Colonic mucosa (tissue), 4 donors: ENCODE results near the gene TBC1D16. TPM values are rescaled to one million over a fixed set of nuclear protein-coding genes. Genes with fewer than 3 reads are reported as not detected.

ENCODE experiments used
- DNase-seq: peaks from one replicate; pipeline ENCODE4 v3.0.0-alpha.2; 2020
- H3K27ac ChIP-seq: fragments of 200-600 bp; one replicate; pipeline ENCODE4 v1.8.0; 2021
- H3K27me3 ChIP-seq: fragments of 200-600 bp; one replicate; pipeline ENCODE4 v1.8.0; 2021
- H3K36me3 ChIP-seq: fragments of 200-600 bp; one replicate; pipeline ENCODE4 v1.8.0; 2021
- H3K4me1 ChIP-seq: fragments of 200-600 bp; one replicate; pipeline ENCODE4 v1.8.0; 2021; ENCODE audit warnings: mild to moderate bottlenecking
- H3K4me3 ChIP-seq: fragments of 200-600 bp; one replicate; pipeline ENCODE4 v1.8.0; 2021
- H3K9ac ChIP-seq, 2 donors: one replicate each; pipeline ENCODE4 v1.7.0; 2013; ENCODE audit warnings: control low read depth in 2 of 2, low read depth in 2 of 2, low read length in 2 of 2
- H3K9me3 ChIP-seq: fragments of 200-600 bp; one replicate; pipeline ENCODE4 v1.8.0; 2021
- intact Hi-C: fragments of 100-400 bp; cut with DNase I; formaldehyde crosslinking; loops from one replicate; pipeline ENCODE4 v1.14.1; 2022
- total RNA-seq, 2 donors: library from RNA; stranded (reverse); fragmentation: NEBNext Ultra II Directional in 1 of 2; extraction: Animal tissue kit (Norgen Biotek cat#: 25700) in 1 of 2; gene quantifications; one replicate each; pipeline ENCODE4 v1.2.1, GENCODE V29; 2021
- TF ChIP-seq, protein P1 (sequence below): fragments of 200-600 bp; IDR thresholded peaks from one replicate; pipeline ENCODE4 v1.8.0; 2022; ENCODE audit warnings: antibody characterized with exemption, mild to moderate bottlenecking
- donor health status: healthy.
- donor health status: DM: no; HTN: no; CAD: no.
- donor health status: DM: no; HTN: no; CAD: no.

Gene TBC1D16
- total RNA-seq, 2 donors from 2014 or later: 14.4 to 19.8 TPM

DNA sequence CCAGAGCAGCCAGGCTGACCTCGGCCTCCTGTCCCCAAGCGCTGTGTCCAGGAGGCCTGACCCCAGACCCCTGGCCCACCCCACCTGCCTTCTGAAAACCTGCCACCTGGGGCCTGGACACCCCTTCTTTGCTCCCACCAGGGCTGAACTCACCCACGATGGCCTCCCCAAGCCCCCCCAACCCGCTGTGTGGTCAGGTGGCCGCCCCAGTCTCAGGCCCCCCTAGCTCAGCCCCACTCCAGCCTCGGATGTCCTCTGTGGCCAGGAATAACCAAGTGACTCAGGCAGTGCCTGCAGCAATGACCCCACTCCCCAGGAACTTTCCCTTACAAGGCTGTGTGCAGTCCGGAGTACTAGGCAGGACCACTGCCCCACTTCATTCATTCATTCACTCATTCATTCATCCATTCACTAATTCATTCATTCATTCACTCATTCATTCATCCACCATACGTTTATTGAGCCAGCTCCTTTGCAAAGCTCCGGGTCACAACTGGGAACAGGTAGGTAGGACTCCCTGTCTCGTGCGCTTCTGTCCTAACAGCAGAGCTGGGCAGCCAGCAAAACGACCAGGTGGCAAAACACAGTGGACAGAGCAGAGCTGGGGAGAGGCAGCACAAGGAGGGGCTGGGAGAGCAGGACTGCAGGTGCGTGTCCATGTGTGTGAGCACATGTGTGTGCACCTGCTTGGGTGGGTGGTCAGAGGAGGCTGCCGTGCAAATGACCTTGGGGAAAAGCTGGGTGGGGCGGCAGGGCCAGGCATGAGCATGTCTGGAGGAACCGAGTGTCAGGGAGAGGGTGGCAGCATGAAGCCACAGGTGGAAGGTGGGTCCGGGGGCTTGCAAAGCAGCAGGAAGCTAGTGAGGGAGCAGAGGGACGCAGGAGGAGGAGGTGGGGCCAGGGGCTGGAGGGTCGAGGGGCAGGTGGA, 120.6 kb downstream of the TBC1D16 start:
- no peak overlapping the region for H3K27ac ChIP-seq

DNA sequence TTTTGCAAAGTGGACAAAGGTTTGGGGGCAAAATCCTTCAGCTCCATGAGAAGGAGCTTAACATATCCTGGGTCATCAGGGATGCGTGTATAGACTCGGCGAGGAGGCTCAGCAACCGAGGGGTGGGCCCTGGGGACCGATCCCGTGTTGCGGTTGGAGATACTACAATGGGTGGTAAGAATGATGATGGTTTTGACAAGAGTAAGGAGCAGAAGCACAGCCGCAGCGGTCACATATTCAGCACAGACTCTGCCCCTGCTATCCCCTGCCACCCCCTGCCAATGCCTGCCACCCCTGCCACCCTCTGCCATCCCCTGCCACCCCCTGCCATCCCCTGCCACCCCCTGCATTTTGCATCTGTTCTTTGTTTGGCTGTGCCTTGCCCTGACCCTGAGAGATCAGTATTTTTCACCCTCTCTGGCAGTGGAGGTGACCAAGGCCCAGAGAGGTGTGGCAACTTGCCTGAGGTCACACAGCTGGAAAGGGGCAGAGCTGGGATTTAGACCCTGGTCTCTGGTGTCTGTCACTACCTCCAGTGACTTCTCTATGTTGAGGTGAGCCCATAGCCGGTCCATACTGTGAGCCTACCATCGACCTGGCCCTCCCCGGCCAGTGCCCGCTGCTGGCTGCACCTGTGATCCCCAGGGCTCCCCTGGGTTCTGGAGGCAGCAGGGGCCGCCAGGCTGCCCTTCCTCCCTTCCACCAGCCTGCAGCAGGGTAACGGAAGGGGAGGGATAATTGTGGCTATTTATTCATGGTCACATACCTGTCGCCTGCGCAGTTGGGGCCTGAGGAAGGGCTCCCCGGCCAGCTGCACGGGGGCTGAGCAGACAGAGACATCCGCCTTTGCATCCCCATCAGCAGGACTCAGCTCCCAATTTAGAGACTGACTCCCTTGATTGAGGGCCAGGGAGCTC, 121.5 kb downstream of the TBC1D16 start:
- DNase-seq: no peak
- TF ChIP-seq, protein P1, sequence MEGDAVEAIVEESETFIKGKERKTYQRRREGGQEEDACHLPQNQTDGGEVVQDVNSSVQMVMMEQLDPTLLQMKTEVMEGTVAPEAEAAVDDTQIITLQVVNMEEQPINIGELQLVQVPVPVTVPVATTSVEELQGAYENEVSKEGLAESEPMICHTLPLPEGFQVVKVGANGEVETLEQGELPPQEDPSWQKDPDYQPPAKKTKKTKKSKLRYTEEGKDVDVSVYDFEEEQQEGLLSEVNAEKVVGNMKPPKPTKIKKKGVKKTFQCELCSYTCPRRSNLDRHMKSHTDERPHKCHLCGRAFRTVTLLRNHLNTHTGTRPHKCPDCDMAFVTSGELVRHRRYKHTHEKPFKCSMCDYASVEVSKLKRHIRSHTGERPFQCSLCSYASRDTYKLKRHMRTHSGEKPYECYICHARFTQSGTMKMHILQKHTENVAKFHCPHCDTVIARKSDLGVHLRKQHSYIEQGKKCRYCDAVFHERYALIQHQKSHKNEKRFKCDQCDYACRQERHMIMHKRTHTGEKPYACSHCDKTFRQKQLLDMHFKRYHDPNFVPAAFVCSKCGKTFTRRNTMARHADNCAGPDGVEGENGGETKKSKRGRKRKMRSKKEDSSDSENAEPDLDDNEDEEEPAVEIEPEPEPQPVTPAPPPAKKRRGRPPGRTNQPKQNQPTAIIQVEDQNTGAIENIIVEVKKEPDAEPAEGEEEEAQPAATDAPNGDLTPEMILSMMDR: no peak
- no peak overlapping the region for H3K4me3 ChIP-seq
- H3K9ac ChIP-seq: no peak overlapping the region
- intact Hi-C loops: no loop called here
- no peaks in the 10 kb centered on the region for H3K27me3 ChIP-seq
- H3K9me3 ChIP-seq: no peaks in the 10 kb centered on the region
- no peak overlapping the region for H3K27ac ChIP-seq
- peaks cover 5% of the 10 kb centered on the region for H3K4me1 ChIP-seq
- H3K36me3 ChIP-seq: no peaks in the 10 kb centered on the region

More for the DNA sequence above, 120.6 kb downstream of the TBC1D16 start:
- Histone ChIP-seq H3K36me3 (no peaks in the 10 kb centered on the region), H3K4me3 (no peak overlapping the region), H3K9me3 (no peaks in the 10 kb centered on the region), H3K9ac (peak overlapping the region in 1 of 2 donors; percentile 38), H3K4me1 (peaks cover 11% of the 10 kb centered on the region), H3K27me3 (no peaks in the 10 kb centered on the region)
- intact Hi-C loops: loop anchor here (5.0 kb wide), 1 partner anchor 73 kb away; no protein-coding TSS in a partner anchor
- TF ChIP-seq, protein P1: no peak
- DNase-seq: no peak

DNA sequence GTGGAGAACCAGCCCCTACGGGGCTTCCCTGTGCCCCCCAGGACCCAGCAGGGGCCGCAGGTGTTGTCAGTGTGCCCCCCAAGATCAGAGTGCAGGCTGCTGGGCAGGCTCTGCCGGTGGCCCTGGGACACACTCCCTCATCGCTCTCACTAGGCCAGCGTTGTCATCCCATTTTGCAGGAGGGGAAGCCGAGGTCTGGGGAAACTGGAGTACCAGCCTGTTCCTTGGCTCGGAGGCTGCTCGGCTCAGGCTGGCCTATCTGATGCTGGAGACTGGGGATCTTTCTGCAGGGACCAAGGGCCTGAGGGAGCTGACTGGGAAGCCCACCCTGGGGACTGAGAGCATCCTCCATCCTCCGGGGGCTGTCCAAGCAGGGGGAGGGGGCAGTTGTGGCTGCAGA, 122.2 kb downstream of the TBC1D16 start:
- H3K27me3 ChIP-seq: no peaks in the 10 kb centered on the region
- H3K27ac ChIP-seq: no peak overlapping the region
- H3K36me3 ChIP-seq: no peaks in the 10 kb centered on the region
- no peaks in the 10 kb centered on the region for H3K9me3 ChIP-seq
- TF ChIP-seq, protein P1: no peak
- no peak overlapping the region for H3K9ac ChIP-seq
- no peak overlapping the region for H3K4me3 ChIP-seq
- intact Hi-C loops: no loop called here
- peaks cover under 1% of the 10 kb centered on the region for H3K4me1 ChIP-seq
- DNase-seq: no peak

DNA sequence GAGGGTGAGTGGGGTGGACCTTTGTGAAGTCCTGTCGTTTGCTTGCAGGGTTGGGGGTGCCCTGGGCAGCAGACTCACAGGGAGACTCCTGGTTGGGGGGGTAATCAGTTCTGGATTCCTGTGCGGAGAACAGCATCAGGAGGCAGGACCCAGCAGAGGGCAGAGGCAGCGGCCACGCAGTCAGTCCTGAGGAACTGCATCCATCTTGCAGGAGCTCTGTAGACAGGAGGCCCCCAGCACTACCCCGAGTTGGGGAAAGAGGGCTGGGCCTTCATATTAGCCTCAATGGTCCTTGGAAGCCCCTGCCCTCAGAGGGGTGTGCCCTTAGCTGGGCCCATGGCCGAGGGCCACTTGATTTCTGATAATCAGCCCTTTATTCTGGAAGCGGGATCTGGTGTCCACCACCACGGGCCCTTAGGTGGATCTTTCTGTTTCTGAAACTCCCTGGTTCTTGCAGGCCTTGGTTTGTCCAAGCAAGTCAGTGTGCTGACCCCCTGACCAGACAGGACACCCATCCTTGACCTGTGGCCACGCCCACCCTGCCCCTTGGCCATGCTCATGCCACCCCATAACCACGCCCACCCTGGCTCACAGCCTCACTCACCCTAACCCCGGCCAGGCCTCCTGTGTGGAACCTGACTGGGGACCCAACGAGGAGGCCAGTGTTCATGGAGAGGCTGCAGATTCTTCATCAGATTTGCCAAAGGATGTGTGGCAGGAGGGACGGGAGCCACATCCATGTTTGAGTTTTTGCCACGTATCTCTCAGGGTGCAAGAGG, 122.9 kb downstream of the TBC1D16 start:
- Histone ChIP-seq H3K4me3 (no peak overlapping the region), H3K27me3 (no peaks in the 10 kb centered on the region), H3K36me3 (no peaks in the 10 kb centered on the region), H3K27ac (no peak overlapping the region), H3K9me3 (no peaks in the 10 kb centered on the region), H3K9ac (no peak overlapping the region), H3K4me1 (no peaks in the 10 kb centered on the region)
- TF ChIP-seq, protein P1: no peak
- no peak for DNase-seq
- intact Hi-C loops: no loop called here
